Activated T-helper 2 cell treated with anti-CD3 and anti-CD28 coated beads, Interferon-gamma antibody, Interleukin-2, Interleukin-4, amounts not matched to agents 10 μg/mL and 5 μg/mL and 100 μg/mL, durations not matched to agents 14 hours and 24 hours and 36 hours (primary cell): ENCODE results near the gene GSTO1. TPM values are rescaled to one million over a fixed set of nuclear protein-coding genes. Genes with fewer than 3 reads are reported as not detected.

Experiments
- DNase-seq: peaks from one replicate; pipeline ENCODE4 v3.0.0; 2021; ENCODE audit warnings: low spot score
- H3K27ac Mint-ChIP-seq: one replicate; pipeline ENCODE4 v1.8.0; 2021; ENCODE audit warnings: mixed read lengths
- H3K27me3 Mint-ChIP-seq: one replicate; pipeline ENCODE4 v1.8.0; 2021; ENCODE audit warnings: low read depth, mixed read lengths
- H3K36me3 Mint-ChIP-seq: one replicate; pipeline ENCODE4 v1.8.0; 2021; ENCODE audit warnings: low read depth, mixed read lengths
- H3K4me1 Mint-ChIP-seq: one replicate; pipeline ENCODE4 v1.8.0; 2021; ENCODE audit warnings: low read depth, mixed read lengths
- H3K4me3 Mint-ChIP-seq: one replicate; pipeline ENCODE4 v1.8.0; 2021; ENCODE audit warnings: low read depth, mild to moderate bottlenecking, moderate library complexity, mixed read lengths
- H3K9me3 Mint-ChIP-seq: one replicate; pipeline ENCODE4 v1.8.0; 2021; ENCODE audit warnings: mixed read lengths
- intact Hi-C: fragments of 100-400 bp; cut with micrococcal nuclease; formaldehyde crosslinking; loops from one replicate; pipeline ENCODE4 v1.15.1; 2023
- total RNA-seq: library from RNA; stranded (reverse); gene quantifications from 2 replicates; pipeline ENCODE4 v1.2.3, GENCODE V29; 2022

Gene GSTO1
- total RNA-seq, 1 donor from 2014 or later = 168 TPM

- peak; percentile 80 for DNase-seq
- Mint-ChIP-seq H3K36me3 (no peaks in the 10 kb centered on the region), H3K4me1 (peaks cover 13% of the 10 kb centered on the region), H3K27me3 (peaks cover 38% of the 10 kb centered on the region), H3K27ac (no peak overlapping the region), H3K9me3 (no peaks in the 10 kb centered on the region), H3K4me3 (no peak overlapping the region)
- intact Hi-C loops = loop anchor here (1.0 to 2.0 kb wide), 3 partner anchors 14 to 59 kb away; no protein-coding TSS in a partner anchor
Observed at GRCh38 chr10:104291439-104291951, 36.8 kb downstream of the GSTO1 start.

GRCh38 chr10:104293011-104293410, 38.3 kb downstream of the GSTO1 start:
- no peaks in the 10 kb centered on the region for H3K36me3 Mint-ChIP-seq
- H3K27me3 Mint-ChIP-seq = peaks cover 30% of the 10 kb centered on the region
- peaks cover 13% of the 10 kb centered on the region for H3K4me1 Mint-ChIP-seq
- intact Hi-C loops = no loop called here
- H3K9me3 Mint-ChIP-seq = no peaks in the 10 kb centered on the region
- DNase-seq = no peak
- H3K27ac Mint-ChIP-seq = peak overlapping the region; percentile 20
- peak overlapping the region; percentile 11 for H3K4me3 Mint-ChIP-seq

GRCh38 chr10:104293781-104294321, 39.2 kb downstream of the GSTO1 start:
- Mint-ChIP-seq H3K4me1 (peaks cover 13% of the 10 kb centered on the region), H3K4me3 (no peak overlapping the region), H3K36me3 (no peaks in the 10 kb centered on the region), H3K27me3 (peaks cover 23% of the 10 kb centered on the region), H3K9me3 (no peaks in the 10 kb centered on the region), H3K27ac (no peak overlapping the region)
- no peak for DNase-seq
- intact Hi-C loops = no loop called here

GRCh38 chr10:104296687-104297436, 42.2 kb downstream of the GSTO1 start:
- no peak overlapping the region for H3K4me3 Mint-ChIP-seq
- H3K27ac Mint-ChIP-seq = no peak overlapping the region
- H3K4me1 Mint-ChIP-seq = peaks cover 33% of the 10 kb centered on the region
- peaks cover 4% of the 10 kb centered on the region for H3K36me3 Mint-ChIP-seq
- no peak for DNase-seq
- intact Hi-C loops = no loop called here
- H3K9me3 Mint-ChIP-seq = peaks cover 4% of the 10 kb centered on the region
- H3K27me3 Mint-ChIP-seq = no peaks in the 10 kb centered on the region

- peaks cover 28% of the 10 kb centered on the region for H3K4me1 Mint-ChIP-seq
- H3K36me3 Mint-ChIP-seq = peaks cover 9% of the 10 kb centered on the region
- intact Hi-C loops = no loop called here
- DNase-seq = no peak
- H3K4me3 Mint-ChIP-seq = no peak overlapping the region
- no peaks in the 10 kb centered on the region for H3K27me3 Mint-ChIP-seq
- peaks cover 12% of the 10 kb centered on the region for H3K9me3 Mint-ChIP-seq
- H3K27ac Mint-ChIP-seq = no peak overlapping the region
Observed at GRCh38 chr10:104297697-104298660, 43.3 kb downstream of the GSTO1 start.

GRCh38 chr10:104299031-104299904, 44.6 kb downstream of the GSTO1 start:
- intact Hi-C loops = no loop called here
- Mint-ChIP-seq H3K4me1 (peaks cover 34% of the 10 kb centered on the region), H3K27me3 (no peaks in the 10 kb centered on the region), H3K9me3 (peaks cover 17% of the 10 kb centered on the region), H3K36me3 (peaks cover 14% of the 10 kb centered on the region), H3K4me3 (no peak overlapping the region), H3K27ac (peak overlapping the region; percentile 76)
- no peak for DNase-seq

GRCh38 chr10:104300002-104300735, 45.5 kb downstream of the GSTO1 start:
- H3K4me3 Mint-ChIP-seq = no peak overlapping the region
- intact Hi-C loops = no loop called here

GRCh38 chr10:104300736-104301292, 46.1 kb downstream of the GSTO1 start:
- Mint-ChIP-seq H3K4me3 (peak overlapping the region; percentile 27), H3K27me3 (no peaks in the 10 kb centered on the region), H3K4me1 (peaks cover 37% of the 10 kb centered on the region), H3K36me3 (peaks cover 14% of the 10 kb centered on the region), H3K27ac (peak overlapping the region; percentile 83), H3K9me3 (peaks cover 17% of the 10 kb centered on the region)
- intact Hi-C loops = no loop called here
- no peak for DNase-seq

More at GRCh38 chr10:104300002-104300735, 45.5 kb downstream of the GSTO1 start:
- H3K9me3 Mint-ChIP-seq = peaks cover 17% of the 10 kb centered on the region
- peaks cover 37% of the 10 kb centered on the region for H3K4me1 Mint-ChIP-seq
- H3K36me3 Mint-ChIP-seq = peaks cover 14% of the 10 kb centered on the region
- H3K27ac Mint-ChIP-seq = peak overlapping the region; percentile 83
- H3K27me3 Mint-ChIP-seq = no peaks in the 10 kb centered on the region
- DNase-seq = no peak

- intact Hi-C loops = no loop called here
- Mint-ChIP-seq H3K4me3 (no peak overlapping the region), H3K27ac (peak overlapping the region; percentile 8), H3K36me3 (peaks cover 14% of the 10 kb centered on the region), H3K4me1 (peaks cover 43% of the 10 kb centered on the region), H3K27me3 (no peaks in the 10 kb centered on the region), H3K9me3 (peaks cover 17% of the 10 kb centered on the region)
- DNase-seq = no peak
Observed at GRCh38 chr10:104301907-104302690, 47.4 kb downstream of the GSTO1 start.

GRCh38 chr10:104303594-104304355, 49.1 kb downstream of the GSTO1 start:
- peaks cover 17% of the 10 kb centered on the region for H3K9me3 Mint-ChIP-seq

More at GRCh38 chr10:104303594-104304355, 49.1 kb downstream of the GSTO1 start:
- DNase-seq = no peak
- no peak overlapping the region for H3K27ac Mint-ChIP-seq
- H3K4me1 Mint-ChIP-seq = peaks cover 55% of the 10 kb centered on the region
- no peaks in the 10 kb centered on the region for H3K27me3 Mint-ChIP-seq
- H3K4me3 Mint-ChIP-seq = no peak overlapping the region
- H3K36me3 Mint-ChIP-seq = peaks cover 23% of the 10 kb centered on the region
- intact Hi-C loops = no loop called here
